H9 (cell line): ENCODE measurements around the gene AVEN. TPM values are rescaled to one million over a fixed set of nuclear protein-coding genes. Genes with fewer than 3 reads are reported as not detected.

Source experiments
- DNase-seq: peaks from one replicate; pipeline ENCODE4 v3.0.0-alpha.2; 2017
- H2AFZ ChIP-seq: one replicate; pipeline ENCODE4 v1.6.1; 2013; ENCODE audit warnings: mild to moderate bottlenecking, low read length, control low read depth, moderate library complexity
- H2AK5ac ChIP-seq: 2 replicates; pipeline ENCODE4 v1.6.1; 2013; ENCODE audit warnings: low read length, control low read depth, mixed read lengths; ENCODE audit not compliant: insufficient read length
- H2BK120ac ChIP-seq: one replicate; pipeline ENCODE4 v1.6.1; 2013; ENCODE audit warnings: low read depth, mild to moderate bottlenecking, low read length, control low read depth, inconsistent platforms; ENCODE audit not compliant: poor library complexity, severe bottlenecking
- H2BK12ac ChIP-seq: 2 replicates; pipeline ENCODE4 v1.6.1; 2013; ENCODE audit warnings: low read length, control low read depth, mixed read lengths, low read depth; ENCODE audit not compliant: insufficient read length
- H2BK15ac ChIP-seq: 2 replicates; pipeline ENCODE4 v1.6.1; 2013; ENCODE audit warnings: low read depth, low read length, control low read depth
- H2BK20ac ChIP-seq: one replicate; pipeline ENCODE4 v1.6.1; 2013; ENCODE audit warnings: low read depth, mild to moderate bottlenecking, low read length, control low read depth, inconsistent platforms; ENCODE audit not compliant: poor library complexity, severe bottlenecking
- H2BK5ac ChIP-seq: 2 replicates; pipeline ENCODE4 v1.6.1; 2013; ENCODE audit warnings: low read length, control low read depth, mixed read lengths; ENCODE audit not compliant: insufficient read length
- H3K14ac ChIP-seq: 2 replicates; pipeline ENCODE4 v1.6.1; 2013; ENCODE audit warnings: low read length, control low read depth; ENCODE audit not compliant: insufficient read depth
- H3K18ac ChIP-seq: 2 replicates; pipeline ENCODE4 v1.6.1; 2013; ENCODE audit warnings: low read depth, mild to moderate bottlenecking, mixed read lengths, low read length, control low read depth; ENCODE audit not compliant: insufficient read length
- H3K23ac ChIP-seq: 2 replicates; pipeline ENCODE4 v1.6.1; 2013; ENCODE audit warnings: low read length, control low read depth, mixed read lengths, low read depth; ENCODE audit not compliant: insufficient read length
- H3K23me2 ChIP-seq: 2 replicates; pipeline ENCODE4 v1.6.1; 2013; ENCODE audit warnings: low read depth, mild to moderate bottlenecking, mixed read lengths, low read length, control low read depth; ENCODE audit not compliant: insufficient read length, poor library complexity, severe bottlenecking
- H3K27ac ChIP-seq: 2 replicates; pipeline ENCODE4 v1.5.1; 2013; ENCODE audit warnings: low read length, control low read depth, mixed read lengths, low read depth; ENCODE audit not compliant: insufficient read length
- H3K27me3 ChIP-seq: 2 replicates; pipeline ENCODE4 v1.6.1; 2013; ENCODE audit warnings: low read length, control low read depth, inconsistent platforms; ENCODE audit not compliant: insufficient read depth
- H3K4ac ChIP-seq: 2 replicates; pipeline ENCODE4 v1.6.1; 2013; ENCODE audit warnings: low read depth, mild to moderate bottlenecking, control low read depth, inconsistent platforms, low read length, moderate library complexity
- H3K4me1 ChIP-seq: 2 replicates; pipeline ENCODE4 v1.6.1; 2013; ENCODE audit warnings: low read length, control low read depth, inconsistent platforms; ENCODE audit not compliant: insufficient read depth
- H3K4me2 ChIP-seq: 2 replicates; pipeline ENCODE4 v1.6.1; 2013; ENCODE audit warnings: low read length, control low read depth, mixed read lengths; ENCODE audit not compliant: insufficient read length, insufficient read depth
- H3K56ac ChIP-seq: 2 replicates; pipeline ENCODE4 v1.6.1; 2013; ENCODE audit warnings: low read depth, mild to moderate bottlenecking, mixed read lengths, low read length, control low read depth; ENCODE audit not compliant: insufficient read length
- H3K79me1 ChIP-seq: 2 replicates; pipeline ENCODE4 v1.6.1; 2013; ENCODE audit warnings: low read depth, mild to moderate bottlenecking, moderate library complexity, low read length, control low read depth, inconsistent platforms; ENCODE audit not compliant: insufficient read depth, poor library complexity, severe bottlenecking
- H3K79me2 ChIP-seq: 2 replicates; pipeline ENCODE4 v1.6.1; 2013; ENCODE audit warnings: low read length, control low read depth, inconsistent platforms; ENCODE audit not compliant: insufficient read depth
- H3K9ac ChIP-seq: 2 replicates; pipeline ENCODE4 v1.6.1; 2013; ENCODE audit warnings: low read length, control low read depth, mixed read lengths; ENCODE audit not compliant: insufficient read length; ENCODE audit errors: extremely low read depth
- H3K9me3 ChIP-seq: one replicate; pipeline ENCODE4 v1.6.1; 2013; ENCODE audit warnings: low read depth, low read length, inconsistent platforms; ENCODE audit not compliant: control insufficient read depth
- H3T11ph ChIP-seq: one replicate; pipeline ENCODE4 v1.6.1; 2013; ENCODE audit warnings: mild to moderate bottlenecking, low read length, control low read depth, inconsistent platforms
- H4K20me1 ChIP-seq: one replicate; pipeline ENCODE4 v1.6.1; 2013; ENCODE audit not compliant: control insufficient read depth, insufficient read length, insufficient read depth
- H4K5ac ChIP-seq: 2 replicates; pipeline ENCODE4 v1.6.1; 2013; ENCODE audit warnings: low read depth, mild to moderate bottlenecking, mixed read lengths, low read length, control low read depth; ENCODE audit not compliant: insufficient read length
- H4K8ac ChIP-seq: replicated peaks from 2 replicates; pipeline ENCODE4 v1.6.1; 2013; ENCODE audit warnings: low read length, control low read depth, mixed read lengths, low read depth; ENCODE audit not compliant: insufficient read length
- H4K91ac ChIP-seq: 2 replicates; pipeline ENCODE4 v1.6.1; 2013; ENCODE audit warnings: low read depth, mild to moderate bottlenecking, moderate library complexity, mixed read lengths, low read length, control low read depth; ENCODE audit not compliant: insufficient read length
- H3K27ac Mint-ChIP-seq, 3 experiments: 2 replicates in 2 of 3; 3 replicates in 1 of 3; pipeline ENCODE4 v1.8.0; 2020 to 2021; ENCODE audit warnings: mixed read lengths in 3 of 3, mild to moderate bottlenecking in 1 of 3, moderate library complexity in 1 of 3
- H3K27me3 Mint-ChIP-seq: 2 replicates; pipeline ENCODE4 v1.8.0; 2021; ENCODE audit warnings: low read depth, mild to moderate bottlenecking, moderate library complexity, mixed read lengths
- H3K36me3 Mint-ChIP-seq, 3 experiments: 2 replicates in 2 of 3; 3 replicates in 1 of 3; pipeline ENCODE4 v1.8.0; 2020 to 2021; ENCODE audit warnings: low read depth in 3 of 3, mixed read lengths in 3 of 3; ENCODE audit not compliant: insufficient read depth in 1 of 3
- H3K4me1 Mint-ChIP-seq, 2 experiments: 2 replicates each; pipeline ENCODE4 v1.8.0; 2020; ENCODE audit warnings: mixed read lengths in 2 of 2
- H3K4me3 Mint-ChIP-seq, 2 experiments: 2 replicates in 1 of 2; 3 replicates in 1 of 2; pipeline ENCODE4 v1.8.0; 2020 to 2021; ENCODE audit warnings: mild to moderate bottlenecking in 2 of 2, mixed read lengths in 2 of 2, moderate library complexity in 1 of 2
- H3K9me3 Mint-ChIP-seq, 2 experiments: 2 replicates in 1 of 2; 3 replicates in 1 of 2; pipeline ENCODE4 v1.8.0; 2020; ENCODE audit warnings: mild to moderate bottlenecking in 2 of 2, mixed read lengths in 2 of 2, moderate library complexity in 1 of 2
- CTCF ChIP-seq: fragments of 200-600 bp; sonication (generic); conservative IDR thresholded peaks from 3 replicates; pipeline ENCODE4 v1.8.0; 2021; ENCODE audit warnings: antibody characterized with exemption, mild to moderate bottlenecking
- WGBS: extraction: QIAGEN DNeasy Blood & Tissue Kit; methylation state at CpG from one replicate; pipeline ENCODE4 v1.1.7; 2013; ENCODE audit warnings: missing lambda C conversion rate, low lambda C conversion rate, mixed read lengths; ENCODE audit not compliant: insufficient read length; ENCODE audit errors: extremely low coverage; 5-methylcytosine and 5-hydroxymethylcytosine counted together
- total RNA-seq: library from RNA; stranded (reverse); gene quantifications from 2 replicates; pipeline ENCODE4 v1.2.1, GENCODE V29; 2021

Gene AVEN
- total RNA-seq, 1 experiment from 2014 or later, result 16.1 TPM

- Histone ChIP-seq H3K4me2 (no peak overlapping the region), H2BK120ac (no peak overlapping the region), H3T11ph (no peak overlapping the region), H3K27ac (no peak overlapping the region), H3K4ac (no peak overlapping the region), H4K8ac (no peak overlapping the region), H3K23me2 (no peaks in the 10 kb centered on the region), H3K18ac (no peak overlapping the region), H2AK5ac (no peak overlapping the region), H2BK15ac (no peak overlapping the region), H3K14ac (no peak overlapping the region), H4K91ac (no peak overlapping the region), H4K5ac (no peak overlapping the region), H3K23ac (no peak overlapping the region), H3K27me3 (no peaks in the 10 kb centered on the region), H3K9me3 (no peaks in the 10 kb centered on the region), H2BK5ac (no peak overlapping the region), H2BK12ac (no peak overlapping the region), H3K4me1 (no peaks in the 10 kb centered on the region), H2AFZ (no peak overlapping the region), H3K79me2 (no peaks in the 10 kb centered on the region), H3K9ac (no peak overlapping the region), H4K20me1 (no peaks in the 10 kb centered on the region), H2BK20ac (no peak overlapping the region), H3K79me1 (no peaks in the 10 kb centered on the region), H3K56ac (no peak overlapping the region)
- H3K36me3 Mint-ChIP-seq, result peaks cover 3 to 19% (median 10%) of the 10 kb centered on the region in 3 experiments
- peaks cover 9 to 14% of the 10 kb centered on the region in 2 experiments for H3K9me3 Mint-ChIP-seq
- TF ChIP-seq CTCF, result no peak
- H3K27ac Mint-ChIP-seq, result no peak overlapping the region
- DNase-seq, result no peak
- no peaks in the 10 kb centered on the region for H3K27me3 Mint-ChIP-seq
- no CpG with 5 or more reads among the region's 10 CpGs for WGBS
- no peaks in the 10 kb centered on the region for H3K4me1 Mint-ChIP-seq
- no peak overlapping the region for H3K4me3 Mint-ChIP-seq
Observed at GRCh38 chr15:34031987-34032760, 6.8 kb downstream of the AVEN start.
